GM12878 (cell line): Measurements from ENCODE around the gene IFI27L1. TPM values are rescaled to one million over a fixed set of nuclear protein-coding genes. Genes with fewer than 3 reads are reported as not detected.

ENCODE experiments used
- ATAC-seq: fragments of 200-7000 bp; cut with Tn5 transposase; 3 replicates; pipeline ENCODE4 v1.9.1; 2020; ENCODE audit warnings: mild to moderate bottlenecking, moderate library complexity
- BruUV-seq: library from RNA; stranded (reverse); fragments of 400-500 nt; replicated peaks from 2 replicates; lab custom pipeline; 2021; lab: Mats Ljungman, UMichigan
- CTCF ChIA-PET: fragments of 300-600 bp; sonication (Branson Sonifier 250); formaldehyde crosslinking; extraction: SDS; loops from one replicate; lab custom pipeline; 2021; ENCODE audit warnings: inconsistent platforms; lab: Yijun Ruan, JAX
- POLR2A ChIA-PET: fragments of 350-600 bp; formaldehyde crosslinking; extraction: SDS; loops from one replicate; lab custom pipeline; 2021; ENCODE audit warnings: inconsistent platforms; lab: Charles Lee
- RAD21 ChIA-PET: fragments of 300-600 bp; sonication (Branson Sonifier 250); formaldehyde crosslinking; loops from one replicate; lab custom pipeline; 2023; ENCODE audit warnings: antibody characterized with exemption; ENCODE audit not compliant: unreplicated experiment; lab: Charles Lee
- SMC1A ChIA-PET: fragments of 300-600 bp; sonication (Branson Sonifier 250); formaldehyde crosslinking; loops from one replicate; lab custom pipeline; 2023; ENCODE audit not compliant: unreplicated experiment, uncharacterized antibody; lab: Charles Lee
- DNase-seq: peaks from one replicate; pipeline ENCODE4 v3.0.0-alpha.2; 2011; ENCODE audit warnings: low read depth, low spot score
- FAIRE-seq: peaks from 3 replicates; lab custom pipeline; 2011; peaks lifted over from hg19 to GRCh38; lab: Jason Lieb, UNC
- H2AFZ ChIP-seq: 2 replicates; pipeline ENCODE4 v1.6.0; 2011; ENCODE audit warnings: low read depth, low read length, control low read depth; ENCODE audit not compliant: control insufficient read depth
- H3K27ac ChIP-seq: 2 replicates; pipeline ENCODE4 v1.5.1; 2011; ENCODE audit warnings: control low read depth; ENCODE audit not compliant: control insufficient read depth, insufficient read depth
- H3K27me3 ChIP-seq, 2 experiments: replicated peaks in 1 of 2; 2 replicates each; pipeline versions ENCODE4 v1.6.0 to v1.6.1; 2011; ENCODE audit warnings: low read length in 1 of 2; ENCODE audit not compliant: control insufficient read depth in 2 of 2, insufficient read depth in 2 of 2
- H3K36me3 ChIP-seq, 2 experiments: 2 replicates each; pipeline ENCODE4 v1.5.1; 2011; ENCODE audit warnings: low read length in 1 of 2; ENCODE audit not compliant: control insufficient read depth in 2 of 2, insufficient read depth in 2 of 2
- H3K4me1 ChIP-seq: 2 replicates; pipeline ENCODE4 v1.6.1; 2011; ENCODE audit warnings: mild to moderate bottlenecking, low read length, moderate library complexity, mixed read lengths; ENCODE audit not compliant: control insufficient read depth, insufficient read depth
- H3K4me2 ChIP-seq: 2 replicates; pipeline ENCODE4 v1.6.0; 2011; ENCODE audit warnings: control low read depth; ENCODE audit not compliant: control insufficient read depth, insufficient read depth
- H3K4me3 ChIP-seq: fragments of 200-600 bp; sonication (generic); 2 replicates; pipeline ENCODE4 v1.5.1; 2016
- H3K79me2 ChIP-seq: 2 replicates; pipeline ENCODE4 v1.6.0; 2011; ENCODE audit warnings: low read length; ENCODE audit not compliant: control insufficient read depth, insufficient read depth
- H3K9ac ChIP-seq: 2 replicates; pipeline ENCODE4 v1.8.0; 2011; ENCODE audit warnings: low read length, control low read depth, mixed read lengths; ENCODE audit not compliant: control insufficient read depth, insufficient read depth
- H3K9me3 ChIP-seq: replicated peaks from 3 replicates; pipeline ENCODE4 v1.5.1; 2011; ENCODE audit warnings: mild to moderate bottlenecking, low read length; ENCODE audit not compliant: control insufficient read depth, insufficient read depth
- H4K20me1 ChIP-seq: 2 replicates; pipeline ENCODE4 v1.6.0; 2011; ENCODE audit not compliant: control insufficient read depth, insufficient read depth
- GATAD2B ChIP-seq: fragments of 450-650 bp; conservative IDR thresholded peaks from 2 replicates; pipeline ENCODE4 v1.6.1; 2017; ENCODE audit warnings: low read depth, mild to moderate bottlenecking, moderate library complexity
- JUND ChIP-seq: IDR thresholded peaks from 2 replicates; pipeline ENCODE4 v1.6.1; 2012; ENCODE audit warnings: low read depth, mild to moderate bottlenecking, low read length, improper control_type of control experiment, moderate library complexity
- KAT2A ChIP-seq: conservative IDR thresholded peaks from 2 replicates; pipeline ENCODE4 v1.6.1; 2011; ENCODE audit warnings: low read depth, low read length; ENCODE audit not compliant: control insufficient read depth
- LARP7 ChIP-seq: fragments of 450-650 bp; IDR thresholded peaks from 2 replicates; pipeline ENCODE4 v1.6.1; 2017; ENCODE audit warnings: mild to moderate bottlenecking
- NRF1 ChIP-seq: conservative IDR thresholded peaks from 2 replicates; pipeline ENCODE4 v1.6.1; 2011; ENCODE audit warnings: mild to moderate bottlenecking, low read depth, low read length, improper control_type of control experiment
- RAD51 ChIP-seq: fragments of 450-650 bp; IDR thresholded peaks from 2 replicates; pipeline ENCODE4 v1.6.1; 2016; ENCODE audit warnings: moderate library complexity, mild to moderate bottlenecking, inconsistent platforms
- SMARCA5 ChIP-seq: fragments of 450-650 bp; IDR thresholded peaks from 2 replicates; pipeline ENCODE4 v1.6.1; 2017; ENCODE audit warnings: mild to moderate bottlenecking
- STAT1 ChIP-seq: fragments of 450-650 bp; conservative IDR thresholded peaks from 2 replicates; pipeline ENCODE4 v1.6.1; 2014; ENCODE audit warnings: antibody characterized with exemption, mild to moderate bottlenecking
- TBL1XR1 ChIP-seq: IDR thresholded peaks from 2 replicates; pipeline ENCODE4 v1.6.1; 2012; ENCODE audit warnings: low read depth, low read length, improper control_type of control experiment
- YY1 ChIP-seq: IDR thresholded peaks from 2 replicates; pipeline ENCODE4 v1.6.1; 2011; ENCODE audit warnings: low read depth, mild to moderate bottlenecking, low read length
- WGBS: methylation state at CpG from one replicate; pipeline ENCODE4 v1.1.6; 2016; ENCODE audit warnings: low lambda C conversion rate; ENCODE audit not compliant: insufficient replicate concordance, insufficient coverage; ENCODE audit errors: missing lambda C conversion rate; 5-methylcytosine and 5-hydroxymethylcytosine counted together
- in situ Hi-C: fragments of 300-500 bp; cut with MboI; formaldehyde crosslinking; loops from 9 replicates; pipeline ENCODE4 v1.14.3; 2018; ENCODE audit warnings: mixed read lengths
- intact Hi-C: fragments of 100-400 bp; cut with micrococcal nuclease; formaldehyde crosslinking; loops from one replicate; pipeline ENCODE4 v1.14.2; 2022; ENCODE audit not compliant: unreplicated experiment
- polyA plus RNA-seq, 11 experiments: library from polyadenylated mRNA; depleted of rRNA in 4 of 11; unstranded in 6 of 11; stranded (reverse) in 5 of 11; fragments of >200 nt; fragmentation: Nextera tagmentation in 4 of 11; fragmentation: Illumina TruSeq in 1 of 11; extraction: Ambion mirVana in 4 of 11; extraction: Trizol in 1 of 11; gene quantifications; 1 replicate in 1 of 11; 2 replicates in 10 of 11; pipeline versions ENCODE4 v1.2.1 to v1.2.3, GENCODE V29; 2011 to 2016; ENCODE audit warnings: inconsistent platforms in 2 of 11, missing spikeins in 2 of 11, low read depth in 1 of 11
- total RNA-seq, 4 experiments: library from RNA; depleted of rRNA in 3 of 4; stranded (reverse); fragments of >200 nt in 3 of 4; fragmentation: Illumina TruSeq in 1 of 4; extraction: Trizol in 1 of 4; gene quantifications; 2 replicates each; pipeline versions ENCODE4 v1.2.1 to v1.2.3, GENCODE V29; 2013 to 2021
- TF ChIP-seq, protein P1 (sequence below): fragments of 450-650 bp; IDR thresholded peaks from 2 replicates; pipeline ENCODE4 v1.6.1; 2017; ENCODE audit warnings: mild to moderate bottlenecking, low read depth, inconsistent platforms; ENCODE audit not compliant: poor library complexity, severe bottlenecking
- TF ChIP-seq, protein P2 (sequence below): IDR thresholded peaks from 2 replicates; pipeline ENCODE4 v1.6.1; 2012; ENCODE audit warnings: improper control_type of control experiment, low read depth, low read length; ENCODE audit not compliant: insufficient replicate concordance
- TF ChIP-seq, protein P3 (sequence below): fragments of 450-650 bp; IDR thresholded peaks from 2 replicates; pipeline ENCODE4 v1.6.1; 2017; ENCODE audit warnings: borderline replicate concordance
- TF ChIP-seq, protein P4 (sequence below): IDR thresholded peaks from 2 replicates; pipeline ENCODE4 v1.6.1; 2012; ENCODE audit warnings: low read depth, low read length, improper control_type of control experiment

The IFI27L1 gene
- total and polyA plus RNA-seq, 10 of the 15 experiments (the other 5 are each of a cell fraction or from before 2014, with no cell fraction given), result 17.4 to 38.8 (median 27.6) TPM

DNA sequence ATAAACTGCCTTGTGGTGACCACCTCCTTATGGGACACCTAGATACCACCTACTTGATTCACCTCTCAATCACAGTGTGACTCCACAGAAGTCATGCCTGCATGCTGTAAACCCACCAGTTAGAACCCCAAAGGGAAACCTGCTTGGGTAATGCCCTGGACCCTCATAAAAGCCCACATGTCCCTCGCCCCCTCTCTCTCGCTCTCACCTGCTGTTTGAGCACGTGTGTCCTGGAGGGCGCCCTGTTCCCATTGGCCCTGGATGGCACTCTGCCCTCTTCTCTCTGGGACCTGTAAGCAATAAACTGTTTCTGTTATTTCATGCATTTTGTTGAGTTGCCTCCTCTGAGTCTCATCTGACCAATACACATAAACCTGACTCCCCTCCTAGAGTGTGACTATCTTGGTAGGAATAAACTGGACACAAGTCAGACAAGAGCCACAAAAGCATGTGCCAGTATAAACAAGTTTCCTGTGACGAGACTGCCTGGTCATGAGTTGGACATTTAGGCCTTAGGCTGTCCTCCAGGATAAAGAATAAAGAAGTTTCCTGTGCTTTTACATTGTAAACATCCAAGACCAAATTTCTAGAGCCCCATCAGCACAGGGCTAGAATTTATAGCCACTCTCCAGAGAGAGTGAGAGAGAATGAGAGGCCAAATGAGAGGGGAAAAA lies 39.7 kb downstream of the IFI27L1 start (continued):
- TF ChIP-seq, protein P1, sequence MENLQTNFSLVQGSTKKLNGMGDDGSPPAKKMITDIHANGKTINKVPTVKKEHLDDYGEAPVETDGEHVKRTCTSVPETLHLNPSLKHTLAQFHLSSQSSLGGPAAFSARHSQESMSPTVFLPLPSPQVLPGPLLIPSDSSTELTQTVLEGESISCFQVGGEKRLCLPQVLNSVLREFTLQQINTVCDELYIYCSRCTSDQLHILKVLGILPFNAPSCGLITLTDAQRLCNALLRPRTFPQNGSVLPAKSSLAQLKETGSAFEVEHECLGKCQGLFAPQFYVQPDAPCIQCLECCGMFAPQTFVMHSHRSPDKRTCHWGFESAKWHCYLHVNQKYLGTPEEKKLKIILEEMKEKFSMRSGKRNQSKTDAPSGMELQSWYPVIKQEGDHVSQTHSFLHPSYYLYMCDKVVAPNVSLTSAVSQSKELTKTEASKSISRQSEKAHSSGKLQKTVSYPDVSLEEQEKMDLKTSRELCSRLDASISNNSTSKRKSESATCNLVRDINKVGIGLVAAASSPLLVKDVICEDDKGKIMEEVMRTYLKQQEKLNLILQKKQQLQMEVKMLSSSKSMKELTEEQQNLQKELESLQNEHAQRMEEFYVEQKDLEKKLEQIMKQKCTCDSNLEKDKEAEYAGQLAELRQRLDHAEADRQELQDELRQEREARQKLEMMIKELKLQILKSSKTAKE, result no peak
- TF ChIP-seq, protein P2, sequence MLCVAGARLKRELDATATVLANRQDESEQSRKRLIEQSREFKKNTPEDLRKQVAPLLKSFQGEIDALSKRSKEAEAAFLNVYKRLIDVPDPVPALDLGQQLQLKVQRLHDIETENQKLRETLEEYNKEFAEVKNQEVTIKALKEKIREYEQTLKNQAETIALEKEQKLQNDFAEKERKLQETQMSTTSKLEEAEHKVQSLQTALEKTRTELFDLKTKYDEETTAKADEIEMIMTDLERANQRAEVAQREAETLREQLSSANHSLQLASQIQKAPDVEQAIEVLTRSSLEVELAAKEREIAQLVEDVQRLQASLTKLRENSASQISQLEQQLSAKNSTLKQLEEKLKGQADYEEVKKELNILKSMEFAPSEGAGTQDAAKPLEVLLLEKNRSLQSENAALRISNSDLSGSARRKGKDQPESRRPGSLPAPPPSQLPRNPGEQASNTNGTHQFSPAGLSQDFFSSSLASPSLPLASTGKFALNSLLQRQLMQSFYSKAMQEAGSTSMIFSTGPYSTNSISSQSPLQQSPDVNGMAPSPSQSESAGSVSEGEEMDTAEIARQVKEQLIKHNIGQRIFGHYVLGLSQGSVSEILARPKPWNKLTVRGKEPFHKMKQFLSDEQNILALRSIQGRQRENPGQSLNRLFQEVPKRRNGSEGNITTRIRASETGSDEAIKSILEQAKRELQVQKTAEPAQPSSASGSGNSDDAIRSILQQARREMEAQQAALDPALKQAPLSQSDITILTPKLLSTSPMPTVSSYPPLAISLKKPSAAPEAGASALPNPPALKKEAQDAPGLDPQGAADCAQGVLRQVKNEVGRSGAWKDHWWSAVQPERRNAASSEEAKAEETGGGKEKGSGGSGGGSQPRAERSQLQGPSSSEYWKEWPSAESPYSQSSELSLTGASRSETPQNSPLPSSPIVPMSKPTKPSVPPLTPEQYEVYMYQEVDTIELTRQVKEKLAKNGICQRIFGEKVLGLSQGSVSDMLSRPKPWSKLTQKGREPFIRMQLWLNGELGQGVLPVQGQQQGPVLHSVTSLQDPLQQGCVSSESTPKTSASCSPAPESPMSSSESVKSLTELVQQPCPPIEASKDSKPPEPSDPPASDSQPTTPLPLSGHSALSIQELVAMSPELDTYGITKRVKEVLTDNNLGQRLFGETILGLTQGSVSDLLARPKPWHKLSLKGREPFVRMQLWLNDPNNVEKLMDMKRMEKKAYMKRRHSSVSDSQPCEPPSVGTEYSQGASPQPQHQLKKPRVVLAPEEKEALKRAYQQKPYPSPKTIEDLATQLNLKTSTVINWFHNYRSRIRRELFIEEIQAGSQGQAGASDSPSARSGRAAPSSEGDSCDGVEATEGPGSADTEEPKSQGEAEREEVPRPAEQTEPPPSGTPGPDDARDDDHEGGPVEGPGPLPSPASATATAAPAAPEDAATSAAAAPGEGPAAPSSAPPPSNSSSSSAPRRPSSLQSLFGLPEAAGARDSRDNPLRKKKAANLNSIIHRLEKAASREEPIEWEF, result no peak

DNA sequence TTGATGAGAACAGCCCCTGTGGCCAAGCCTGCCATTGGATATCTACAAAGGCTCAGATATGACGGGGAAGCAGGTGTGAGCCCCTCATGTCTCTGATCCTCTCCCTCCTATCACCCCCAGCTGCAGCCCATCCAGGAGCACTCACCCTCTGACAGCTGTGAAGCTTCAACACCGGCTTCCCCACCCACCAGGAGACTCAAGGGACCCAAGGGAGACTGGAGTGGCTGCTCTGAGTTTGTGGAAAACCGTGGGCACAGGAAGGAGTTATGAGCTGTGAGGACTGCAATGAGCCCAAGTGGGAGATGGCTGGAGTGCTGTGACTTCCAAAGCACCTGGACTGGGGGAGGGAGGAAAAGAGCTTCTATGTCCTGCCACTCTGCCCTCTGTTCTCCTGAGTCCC lies 40.4 kb downstream of the IFI27L1 start:
- BruUV-seq, result no TSS peak
- Histone ChIP-seq H3K27ac (no peak overlapping the region), H3K4me3 (no peak overlapping the region), H4K20me1 (no peaks in the 10 kb centered on the region), H3K27me3 (no peaks in the 10 kb centered on the region; a peak in 1 of 4 replicates), H2AFZ (no peak overlapping the region), H3K36me3 (no peaks in the 10 kb centered on the region; a peak in 1 of 4 replicates), H3K9me3 (no peaks in the 10 kb centered on the region; the same call in 2 of the 3 replicates), H3K79me2 (no peaks in the 10 kb centered on the region), H3K9ac (no peak overlapping the region), H3K4me2 (no peak overlapping the region), H3K4me1 (no peaks in the 10 kb centered on the region)
- ATAC-seq (no peak), DNase-seq (no peak), FAIRE-seq (no peak)
- SMC1A ChIA-PET, result interaction anchor here (1.1 kb wide), 1 partner anchor 10 kb away, joined by 5 read pairs; no protein-coding TSS in a partner anchor
- RAD21 ChIA-PET, result interaction anchor here (0.8 kb wide), 1 partner anchor 65 kb away, joined by 3 read pairs; no protein-coding TSS in a partner anchor
- intact Hi-C loops (no loop called here), in situ Hi-C loops (no loop called here)
- CTCF ChIA-PET, result no interaction called here
- POLR2A ChIA-PET, result no interaction called here
- 0% methylated on average over 3 of the region's 3 CpGs for WGBS
- no peak for TF ChIP-seq JUND
- TF ChIP-seq NRF1, result no peak
- TF ChIP-seq YY1, result no peak
- no peak for TF ChIP-seq TBL1XR1
- no peak for TF ChIP-seq LARP7
- TF ChIP-seq RAD51, result no peak
- no peak for TF ChIP-seq STAT1
- TF ChIP-seq KAT2A, result no peak
- no peak for TF ChIP-seq SMARCA5
- TF ChIP-seq, protein P3, sequence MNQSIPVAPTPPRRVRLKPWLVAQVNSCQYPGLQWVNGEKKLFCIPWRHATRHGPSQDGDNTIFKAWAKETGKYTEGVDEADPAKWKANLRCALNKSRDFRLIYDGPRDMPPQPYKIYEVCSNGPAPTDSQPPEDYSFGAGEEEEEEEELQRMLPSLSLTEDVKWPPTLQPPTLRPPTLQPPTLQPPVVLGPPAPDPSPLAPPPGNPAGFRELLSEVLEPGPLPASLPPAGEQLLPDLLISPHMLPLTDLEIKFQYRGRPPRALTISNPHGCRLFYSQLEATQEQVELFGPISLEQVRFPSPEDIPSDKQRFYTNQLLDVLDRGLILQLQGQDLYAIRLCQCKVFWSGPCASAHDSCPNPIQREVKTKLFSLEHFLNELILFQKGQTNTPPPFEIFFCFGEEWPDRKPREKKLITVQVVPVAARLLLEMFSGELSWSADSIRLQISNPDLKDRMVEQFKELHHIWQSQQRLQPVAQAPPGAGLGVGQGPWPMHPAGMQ, result no peak
- no peak for TF ChIP-seq GATAD2B
- TF ChIP-seq, protein P4, sequence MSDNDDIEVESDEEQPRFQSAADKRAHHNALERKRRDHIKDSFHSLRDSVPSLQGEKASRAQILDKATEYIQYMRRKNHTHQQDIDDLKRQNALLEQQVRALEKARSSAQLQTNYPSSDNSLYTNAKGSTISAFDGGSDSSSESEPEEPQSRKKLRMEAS, result no peak
